GM21367 (cell line): ENCODE results near the gene PHF2.

Source experiments
- ATAC-seq: cut with Tn5 transposase; IDR thresholded peaks from one replicate; pipeline ENCODE4 v1.9.1; 2021; ENCODE audit not compliant: unreplicated experiment

The PHF2 gene

DNA sequence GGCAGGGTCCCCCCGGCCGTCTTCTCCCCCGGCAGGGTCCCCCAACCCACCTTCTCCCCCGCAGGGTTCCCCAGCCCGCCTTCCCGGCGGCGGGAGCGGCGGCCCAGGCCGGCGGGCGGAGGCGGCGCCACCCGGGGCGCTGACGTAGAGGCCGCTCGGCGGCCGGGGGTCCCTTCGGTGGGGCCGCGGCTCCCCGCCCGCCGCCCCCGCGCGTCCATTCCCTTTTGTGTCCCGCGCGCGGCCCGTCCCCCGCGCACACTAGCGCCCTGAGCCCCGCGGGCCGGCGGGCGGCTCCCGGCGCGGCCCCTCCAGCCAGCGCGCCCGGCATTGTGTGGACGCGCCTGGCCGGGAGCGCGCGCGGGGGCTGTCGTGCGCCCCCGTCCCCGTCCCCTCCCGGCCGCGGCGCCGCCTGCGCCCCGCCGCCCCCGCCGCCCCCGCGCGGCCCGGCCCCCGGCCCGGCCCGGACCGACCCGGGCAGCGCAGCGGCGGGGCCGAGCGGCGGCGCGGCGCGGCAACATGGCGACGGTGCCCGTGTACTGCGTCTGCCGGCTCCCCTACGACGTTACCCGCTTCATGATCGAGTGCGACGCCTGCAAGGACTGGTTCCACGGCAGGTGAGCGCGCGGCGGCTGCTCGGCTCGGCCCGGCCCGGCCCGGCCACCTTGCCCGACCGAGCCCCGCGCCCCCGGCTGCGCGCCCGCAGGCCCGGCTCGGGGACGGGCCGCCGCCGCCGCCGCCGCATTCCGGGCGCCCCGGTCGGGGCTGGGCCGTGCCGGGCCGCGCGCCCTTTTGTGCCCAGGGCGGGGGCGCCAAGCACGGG is at the start of gene PHF2:
PHF2 (plus strand) TSS at position 327 of the 820 bp plus-strand sequence; CDS start at position 517, 190 bp downstream.
- peak; percentile 1 for ATAC-seq

DNA sequence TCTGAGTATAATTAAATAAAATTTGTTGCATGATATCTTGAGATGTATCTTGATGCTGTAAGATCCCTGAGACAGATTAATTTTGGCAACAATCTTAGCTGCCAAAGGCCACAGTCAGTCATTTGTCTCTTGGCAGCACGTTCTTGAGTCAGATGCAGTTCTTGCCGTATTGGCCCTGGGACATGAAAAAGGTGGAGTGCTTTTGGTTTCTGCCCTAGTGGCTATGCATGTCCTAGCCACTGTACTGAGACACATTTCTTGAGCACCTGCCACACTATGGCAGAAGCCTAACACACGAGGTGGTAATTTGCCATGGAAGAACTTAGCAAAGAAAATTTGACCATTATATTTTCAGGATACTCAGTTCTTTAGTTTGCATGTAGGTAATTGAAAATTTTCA is 45.0 kb upstream of the PHF2 start:
- ATAC-seq, result no peak

DNA sequence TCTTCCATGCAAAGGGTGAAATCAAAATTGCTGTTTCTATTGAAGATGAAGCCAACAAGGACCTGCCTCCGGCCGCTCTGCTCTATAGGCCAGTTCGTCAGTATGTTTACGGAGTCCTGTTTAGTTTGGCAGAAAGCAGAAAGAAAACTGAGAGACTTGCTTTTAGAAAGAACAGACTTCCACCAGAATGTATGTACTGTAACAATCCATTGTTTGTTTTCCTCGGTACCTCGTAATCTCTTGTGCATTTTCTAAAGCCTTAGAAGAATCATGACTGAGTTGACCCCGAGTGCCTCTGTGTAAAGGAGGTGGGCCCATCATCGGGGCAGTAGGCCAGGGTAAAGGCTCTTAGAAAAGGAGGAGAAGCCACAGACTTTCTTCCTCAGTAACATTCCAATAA is 44.2 kb upstream of the PHF2 start:
- ATAC-seq, result no peak

DNA sequence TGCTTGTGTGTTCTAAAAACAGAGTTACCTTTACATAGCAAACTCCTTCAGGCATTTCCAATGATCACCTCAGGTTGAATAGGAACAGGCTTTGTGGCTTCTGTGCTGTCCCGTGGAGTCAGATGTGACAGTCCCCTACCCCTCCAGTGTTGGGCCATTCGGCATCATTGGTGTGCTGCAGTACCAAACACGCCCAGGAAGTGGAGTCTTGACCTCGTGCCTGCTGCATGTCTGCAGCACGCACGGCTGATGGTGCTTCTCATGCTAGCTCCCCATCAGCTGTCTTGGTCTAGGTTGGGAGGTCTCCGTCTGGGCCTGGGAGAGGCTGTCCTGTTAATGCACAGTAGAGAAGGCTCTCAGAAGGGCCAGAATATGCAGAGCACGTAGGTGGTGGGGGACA is 42.5 kb upstream of the PHF2 start:
- ATAC-seq, result no peak

DNA sequence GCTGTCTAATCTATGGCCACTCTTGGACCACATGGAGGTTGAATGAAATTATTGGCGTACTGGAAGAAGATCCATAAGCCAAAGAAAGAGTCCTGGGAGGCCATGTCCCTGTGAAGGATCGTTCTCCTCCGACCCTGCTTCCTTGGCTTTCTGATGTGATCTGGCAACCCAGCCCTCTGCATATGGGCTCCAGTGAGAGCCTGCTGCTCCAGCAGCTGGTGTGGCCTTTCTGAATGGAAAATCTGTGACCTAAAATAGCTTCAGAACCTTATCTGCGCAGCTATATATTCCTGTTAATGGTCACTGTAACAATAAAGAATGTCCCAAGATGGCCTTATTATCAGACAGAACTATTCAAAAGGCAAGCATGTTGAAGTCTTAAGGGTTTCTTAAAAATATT is 40.2 kb upstream of the PHF2 start:
- no peak for ATAC-seq

DNA sequence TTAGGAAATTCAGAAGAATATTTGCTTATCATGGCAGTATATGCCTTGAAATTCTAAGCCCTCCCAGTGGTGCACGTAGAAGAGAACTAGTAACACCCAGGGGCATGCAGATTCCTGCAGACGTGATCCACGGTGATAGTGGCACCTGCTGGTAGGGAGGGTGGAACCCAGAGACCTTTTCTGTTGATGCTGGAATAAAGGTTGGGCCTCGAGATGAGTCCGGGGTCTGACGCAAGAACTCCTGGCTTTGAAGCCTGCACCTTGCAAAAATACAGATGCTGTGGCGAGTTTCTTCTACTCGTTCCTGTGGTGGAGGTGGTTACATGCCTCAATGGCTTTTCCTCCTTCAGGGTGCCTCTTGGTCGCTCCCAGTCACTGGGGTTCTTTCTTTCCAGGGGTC is 39.5 kb upstream of the PHF2 start:
- ATAC-seq, result no peak

DNA sequence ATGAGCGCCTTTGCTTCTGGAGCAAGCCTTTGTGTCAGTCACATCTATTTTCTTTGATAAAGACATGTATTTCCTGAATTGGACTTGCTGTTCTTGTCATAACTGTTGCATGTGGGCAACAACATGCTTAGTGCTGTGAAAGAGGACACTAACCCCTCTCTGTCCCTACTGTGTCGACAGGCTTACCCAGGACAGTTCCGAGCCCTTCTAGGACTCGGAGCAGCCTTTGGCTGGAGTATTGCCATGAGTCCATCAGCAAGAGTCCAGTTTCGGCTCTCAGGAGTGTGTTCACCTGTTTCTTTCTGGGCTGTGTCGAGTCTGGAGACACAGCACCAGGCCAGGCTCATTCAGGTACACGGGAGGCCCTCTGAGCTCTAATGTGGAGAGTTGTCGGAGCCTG is 36.1 kb upstream of the PHF2 start:
- ATAC-seq, result no peak

DNA sequence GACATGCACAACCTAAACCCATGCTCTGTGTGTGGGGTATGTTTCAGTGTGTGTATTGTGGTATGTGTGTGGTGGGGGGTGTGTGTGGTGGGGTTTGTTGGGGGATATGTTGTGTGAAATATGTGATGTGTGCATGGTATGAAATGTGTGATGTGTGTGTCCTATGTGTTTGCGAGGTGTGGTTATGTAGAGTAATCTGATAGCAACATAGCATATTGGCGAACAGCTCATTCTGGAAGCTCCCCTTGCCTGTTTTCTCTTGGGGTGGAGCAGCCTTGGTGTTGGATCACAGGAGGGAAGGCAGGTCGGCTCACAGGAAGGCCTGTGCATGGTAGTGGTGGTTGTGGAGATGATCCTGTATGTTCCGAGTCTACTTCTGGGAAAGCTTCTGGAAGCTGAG is 35.4 kb upstream of the PHF2 start:
- no peak for ATAC-seq

DNA sequence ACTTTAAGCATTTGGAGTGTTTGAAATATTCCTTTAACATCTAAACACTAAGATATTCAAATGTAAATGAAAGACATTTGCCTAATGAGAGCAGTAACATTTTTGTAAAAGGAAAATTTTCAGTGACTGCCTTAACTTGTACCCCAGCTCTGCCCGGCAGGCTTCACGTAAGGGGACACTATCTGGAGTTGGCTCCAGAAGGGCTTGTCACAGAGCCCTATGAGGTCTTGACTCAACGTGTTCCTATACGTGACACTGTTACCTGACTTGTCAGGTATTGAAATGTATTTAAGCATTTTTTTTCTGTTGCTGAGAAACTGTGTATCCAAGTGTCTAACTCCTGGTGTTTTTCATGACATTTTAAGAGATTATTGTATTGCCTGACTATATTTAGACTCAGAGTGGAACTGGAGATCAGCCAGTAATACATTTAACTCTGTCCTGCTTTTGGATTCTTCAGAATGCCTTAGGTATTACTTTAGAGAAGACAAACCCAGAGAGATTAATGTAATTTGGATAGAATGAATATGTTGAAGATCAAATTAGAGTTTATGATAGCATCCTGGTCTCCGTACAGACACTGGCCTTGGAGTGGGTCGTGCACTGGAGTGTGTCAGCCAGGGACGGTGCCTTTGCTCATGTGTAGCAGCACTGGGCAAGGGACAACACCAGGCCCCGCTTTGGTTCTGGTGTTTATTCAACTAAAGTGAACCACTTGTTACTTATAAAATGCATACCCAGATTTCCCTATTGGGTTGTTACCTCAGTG is 34.6 kb upstream of the PHF2 start:
- no peak for ATAC-seq

DNA sequence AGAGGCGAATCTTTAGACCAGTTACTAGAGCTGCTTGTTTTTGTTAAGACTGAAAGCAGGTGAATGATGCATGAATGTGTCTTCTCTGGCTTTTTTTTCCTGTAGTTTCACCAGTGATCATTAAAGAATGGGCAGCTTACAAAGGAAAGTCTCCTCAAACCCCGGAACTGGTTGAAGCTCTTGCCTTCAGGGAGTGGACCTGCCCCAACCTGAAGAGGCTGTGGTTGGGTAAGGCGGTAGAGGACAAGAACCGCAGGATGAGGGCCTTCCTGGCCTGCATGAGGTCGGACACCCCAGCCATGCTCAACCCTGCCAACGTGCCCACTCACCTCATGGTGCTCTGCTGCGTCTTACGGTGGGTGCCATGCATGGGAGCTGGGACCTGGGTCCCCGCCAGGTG is 33.3 kb upstream of the PHF2 start:
- no peak for ATAC-seq

DNA sequence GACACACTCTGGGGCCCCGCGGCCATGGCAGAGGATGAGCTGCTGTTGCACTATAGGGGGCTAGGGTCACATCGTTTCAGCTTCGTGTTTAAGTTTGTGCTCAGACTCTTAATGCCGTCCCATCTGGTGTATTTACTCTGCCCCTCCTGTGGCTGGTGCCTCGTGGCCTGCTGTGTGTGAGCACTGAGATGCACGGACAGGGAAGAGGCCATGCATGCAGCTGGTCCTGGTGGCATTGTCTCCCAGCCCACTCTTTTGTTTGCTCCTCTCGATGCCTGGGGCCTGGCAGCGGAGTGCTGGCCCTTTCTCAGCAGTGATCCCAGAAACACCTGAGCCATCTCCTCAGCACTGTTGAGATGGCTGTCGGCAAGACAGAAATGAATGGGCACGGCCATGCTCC is 30.0 kb upstream of the PHF2 start:
- ATAC-seq, result no peak

DNA sequence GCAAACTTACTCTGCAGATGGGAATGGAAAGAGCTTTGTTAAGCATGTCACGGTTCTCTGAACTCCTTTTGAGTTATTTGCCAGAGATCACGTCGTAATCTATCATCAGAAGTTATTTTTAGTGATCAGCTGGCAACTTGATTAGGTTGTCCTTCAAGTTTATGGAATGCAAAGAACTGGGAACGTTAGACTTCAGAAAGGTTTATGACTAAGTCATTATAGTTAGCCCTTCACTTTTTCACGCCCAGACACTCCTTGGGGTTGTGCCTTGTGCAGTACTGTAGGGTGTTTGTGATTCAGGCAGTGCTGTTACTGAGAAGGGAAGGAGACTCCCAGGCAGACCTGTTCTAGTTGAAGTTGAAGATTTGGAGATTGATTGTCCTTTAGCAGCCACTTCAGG is 26.8 kb upstream of the PHF2 start:
- no peak for ATAC-seq

DNA sequence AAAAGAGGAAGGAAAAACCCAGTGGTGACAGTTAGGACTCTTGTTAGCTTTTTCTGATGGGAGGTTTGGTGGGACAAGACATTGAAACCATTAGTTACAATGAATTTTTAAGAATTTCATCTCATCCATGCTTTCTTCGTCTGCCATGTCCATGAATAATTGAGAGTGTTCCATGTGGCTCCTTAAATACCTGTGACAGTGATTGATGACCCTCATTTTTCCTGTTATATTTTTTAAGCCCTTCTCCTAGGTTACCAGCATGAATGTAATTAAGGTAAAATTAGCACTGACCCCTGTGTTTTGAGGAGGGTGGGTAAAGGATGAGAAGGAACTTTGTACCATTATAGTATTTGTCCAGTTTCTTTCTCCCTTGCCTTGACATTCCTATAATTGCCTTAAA is 23.5 kb upstream of the PHF2 start:
- no peak for ATAC-seq

DNA sequence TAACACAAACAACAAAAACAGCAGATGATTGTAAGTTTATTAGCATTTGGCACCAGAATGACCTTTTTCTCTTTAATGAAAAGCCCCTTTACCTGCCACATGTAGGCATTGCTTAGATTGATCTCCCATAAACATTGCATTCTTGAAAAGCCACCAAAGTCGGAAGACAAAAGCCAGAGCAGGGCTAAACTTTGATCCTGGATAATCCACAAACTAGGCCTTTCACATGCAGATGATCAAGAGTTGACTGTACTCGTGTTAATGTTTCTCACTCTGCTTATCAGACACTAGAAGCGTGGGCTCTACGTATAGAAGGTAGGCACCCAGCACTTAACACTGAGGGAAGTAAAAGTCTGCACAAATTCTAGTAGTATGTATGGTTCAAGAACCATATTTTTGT is 21.0 kb upstream of the PHF2 start:
- no peak for ATAC-seq

DNA sequence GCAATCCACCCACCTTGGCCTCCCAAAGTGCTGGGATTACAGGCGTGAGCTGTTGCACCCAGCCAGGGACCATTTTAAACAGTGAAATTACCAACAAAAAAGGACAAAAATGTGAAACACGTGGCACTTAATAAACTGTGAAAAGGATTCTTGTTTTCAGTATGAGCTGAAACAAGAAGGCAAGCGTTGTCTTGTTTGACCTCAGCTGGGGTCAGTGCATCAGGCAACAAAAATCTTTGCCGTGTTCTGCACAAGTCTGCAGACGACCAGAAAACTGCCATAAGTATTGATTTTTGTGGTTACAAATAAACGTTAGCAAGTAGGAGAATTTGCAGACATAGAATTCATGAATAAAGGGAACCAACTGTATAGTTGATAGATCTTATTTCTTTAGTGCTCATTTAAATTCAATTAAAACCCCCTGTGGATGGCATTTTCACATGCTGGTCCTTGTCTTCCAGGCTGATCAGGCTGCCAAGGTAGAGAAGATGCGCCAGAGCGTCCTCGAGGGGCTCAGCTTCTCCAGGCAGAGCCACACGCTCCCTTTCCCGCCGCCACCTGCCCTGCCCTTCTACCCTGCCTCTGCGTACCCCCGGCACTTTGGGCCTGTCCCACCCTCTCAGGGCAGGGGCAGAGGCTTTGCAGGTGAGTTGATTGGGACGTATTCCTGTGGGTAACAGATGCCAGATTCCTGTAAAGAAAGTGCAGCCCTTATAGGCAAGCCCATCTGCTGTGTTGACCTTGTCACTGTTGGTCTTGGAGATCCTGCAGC is 18.8 kb upstream of the PHF2 start:
- ATAC-seq, result no peak

DNA sequence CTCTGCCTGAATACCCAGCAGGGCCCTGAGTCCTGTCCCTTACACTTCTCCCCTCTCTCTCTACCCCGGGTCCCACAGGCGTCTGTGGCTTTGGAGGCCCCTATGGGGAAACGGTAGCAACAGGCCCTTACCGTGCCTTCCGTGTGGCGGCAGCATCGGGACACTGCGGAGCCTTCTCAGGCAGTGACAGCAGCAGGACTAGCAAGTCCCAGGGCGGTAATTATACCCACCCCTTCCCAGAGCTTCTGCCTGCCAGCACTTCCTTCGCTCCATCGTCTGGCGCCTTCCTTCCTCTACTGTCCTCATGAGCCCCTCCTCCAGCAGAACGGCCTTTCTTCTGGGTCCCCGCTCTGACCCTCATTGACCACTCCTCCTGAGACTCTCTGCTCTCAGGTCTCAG is 17.9 kb upstream of the PHF2 start:
- ATAC-seq, result no peak

DNA sequence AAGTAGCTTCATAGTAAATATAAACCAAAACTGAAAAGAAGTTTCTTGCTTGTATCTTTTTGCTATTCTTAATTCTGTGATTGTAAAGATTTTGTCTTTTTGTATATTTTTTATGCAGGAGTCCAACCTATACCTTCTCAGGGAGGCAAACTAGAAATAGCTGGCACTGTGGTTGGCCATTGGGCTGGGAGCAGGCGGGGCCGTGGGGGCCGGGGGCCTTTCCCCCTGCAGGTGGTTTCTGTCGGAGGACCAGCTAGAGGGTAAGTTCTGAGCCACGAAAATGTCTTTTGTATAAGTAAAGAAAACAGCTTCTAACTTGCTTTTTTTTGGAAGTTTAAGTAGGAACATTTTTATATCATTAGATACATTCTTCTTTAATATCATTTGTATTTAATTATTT is 15.4 kb upstream of the PHF2 start:
- ATAC-seq, result no peak

DNA sequence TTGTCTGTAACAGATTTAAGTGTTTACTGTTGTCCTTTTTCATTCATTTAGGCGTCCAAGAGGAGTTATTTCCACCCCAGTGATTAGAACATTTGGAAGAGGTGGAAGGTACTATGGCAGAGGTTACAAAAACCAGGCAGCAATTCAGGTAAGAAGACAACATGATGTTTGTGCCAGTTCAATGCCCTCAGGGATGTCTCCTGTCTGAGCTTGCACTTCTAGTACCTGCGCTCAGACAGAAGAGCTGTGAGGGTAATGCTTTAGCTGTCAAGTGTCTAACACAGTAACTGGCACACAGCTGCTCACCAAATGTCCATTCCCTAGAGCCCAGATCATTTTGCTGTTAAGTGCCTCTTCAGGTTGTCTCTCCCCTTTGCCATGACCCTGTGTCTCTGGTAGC is 14.2 kb upstream of the PHF2 start:
- ATAC-seq, result no peak

DNA sequence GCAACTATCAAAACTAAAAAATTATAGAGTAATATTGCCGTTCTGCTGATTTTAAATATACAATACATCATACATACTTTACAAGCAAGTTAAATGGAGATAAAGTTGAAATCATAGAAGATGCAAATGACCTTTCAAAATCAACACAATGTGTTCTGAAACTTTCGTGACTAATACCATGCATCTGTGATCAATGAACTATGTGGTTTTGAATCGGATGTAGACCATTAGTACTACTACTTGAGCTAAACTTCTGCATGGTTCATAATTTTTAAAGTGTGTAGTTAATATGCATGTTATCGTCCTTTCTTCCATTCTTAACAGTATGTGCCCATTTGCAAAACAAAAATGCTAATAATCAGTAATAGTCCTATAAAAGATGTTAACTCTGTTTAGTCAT is 11.3 kb upstream of the PHF2 start:
- no peak for ATAC-seq

DNA sequence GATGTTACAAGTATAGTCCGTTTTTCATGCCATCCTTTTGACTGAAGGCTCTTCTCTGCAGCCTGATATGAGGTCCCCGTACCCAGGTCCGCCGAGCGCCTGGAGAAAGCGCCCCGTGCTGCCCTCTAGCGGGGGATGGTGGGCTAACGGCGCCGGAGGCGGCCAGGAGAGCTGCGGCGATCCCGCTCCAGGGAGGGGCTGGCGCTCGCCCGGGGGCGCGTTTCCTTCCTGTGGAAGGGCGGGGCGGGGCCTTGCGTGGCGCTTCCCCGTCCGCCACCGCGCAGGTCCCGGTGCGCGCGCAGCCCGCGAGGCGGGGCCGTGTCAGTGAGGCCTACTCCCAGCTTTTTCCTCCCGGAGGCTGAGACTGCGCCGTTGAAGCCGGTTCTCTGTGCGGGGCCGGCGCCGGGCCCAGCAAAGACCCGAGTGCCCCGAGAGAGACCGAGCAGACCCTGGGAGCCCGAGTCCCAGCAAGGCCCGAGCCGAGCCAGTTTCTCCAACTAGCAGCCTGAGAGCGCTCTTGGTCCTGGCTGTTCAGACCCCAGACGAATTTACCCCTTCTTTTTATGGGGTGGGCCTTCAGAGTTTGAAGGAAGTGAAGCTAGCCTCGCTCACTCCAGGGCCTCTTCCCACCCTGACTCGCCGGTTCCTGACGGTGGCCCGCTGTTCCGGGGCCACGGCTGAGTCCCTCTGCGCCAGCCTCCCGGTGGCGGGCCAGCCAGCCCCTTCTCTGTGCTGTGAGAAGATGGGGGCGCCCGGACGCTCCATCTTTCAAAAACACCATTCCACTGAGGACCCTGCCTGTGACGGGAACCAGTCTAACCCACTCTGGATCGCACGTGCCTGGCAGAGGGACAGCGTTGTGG is 9.7 kb upstream of the PHF2 start:
- peak; percentile 78 for ATAC-seq
